Neural cell (in vitro differentiated cells): Measurements from ENCODE around the gene WFDC10A. TPM values are rescaled to one million over a fixed set of nuclear protein-coding genes. Genes with fewer than 3 reads are reported as not detected.

Source experiments
- H2AFZ ChIP-seq: fragments of 200-600, 300-800 bp; sonication (generic), shearing (Covaris generic); 2 replicates; pipeline ENCODE4 v1.6.0; 2014; ENCODE audit warnings: low read depth, mild to moderate bottlenecking, antibody characterized with exemption, low read length, moderate library complexity
- H3F3A ChIP-seq: fragments of 200-600 bp; shearing (Covaris generic); 2 replicates; pipeline ENCODE4 v1.6.1; 2016; ENCODE audit warnings: mild to moderate bottlenecking, moderate library complexity, mixed read lengths, antibody characterized with exemption, low read length; ENCODE audit not compliant: insufficient read depth, poor library complexity, severe bottlenecking
- H3K27ac ChIP-seq: fragments of 200-600, 300-800 bp; sonication (generic), shearing (Covaris generic); 2 replicates; pipeline ENCODE4 v1.5.1; 2014; ENCODE audit warnings: mild to moderate bottlenecking, low read length, moderate library complexity
- H3K27me3 ChIP-seq: fragments of 300-800, 200-600 bp; sonication (generic), shearing (Covaris generic); 2 replicates; pipeline ENCODE4 v1.6.0; 2014; ENCODE audit warnings: mild to moderate bottlenecking, low read depth, low read length, moderate library complexity; ENCODE audit not compliant: insufficient read depth
- H3K36me3 ChIP-seq: fragments of 300-800, 200-600 bp; sonication (generic), shearing (Covaris generic); 2 replicates; pipeline ENCODE4 v1.5.1; 2014; ENCODE audit warnings: mild to moderate bottlenecking, antibody characterized with exemption, low read length, moderate library complexity; ENCODE audit not compliant: insufficient read depth
- H3K4me2 ChIP-seq: fragments of 300-800, 200-600 bp; sonication (generic), shearing (Covaris generic); 2 replicates; pipeline ENCODE4 v1.6.0; 2014; ENCODE audit warnings: mild to moderate bottlenecking, low read length
- H3K4me3 ChIP-seq: fragments of 300-800, 200-600 bp; sonication (generic), shearing (Covaris generic); 2 replicates; pipeline ENCODE4 v1.5.1; 2014; ENCODE audit warnings: mild to moderate bottlenecking, low read length, moderate library complexity
- H3K79me2 ChIP-seq: fragments of 200-600 bp; shearing (Covaris generic); replicated peaks from 2 replicates; pipeline ENCODE4 v1.6.0; 2014; ENCODE audit warnings: mild to moderate bottlenecking, low read length, moderate library complexity; ENCODE audit not compliant: insufficient read depth
- H3K9ac ChIP-seq: fragments of 300-800, 200-600 bp; sonication (generic), shearing (Covaris generic); 2 replicates; pipeline ENCODE4 v1.6.1; 2016; ENCODE audit warnings: mild to moderate bottlenecking, low read length, mixed read lengths
- H3K9me2 ChIP-seq: fragments of 200-600 bp; shearing (Covaris generic); 2 replicates; pipeline ENCODE4 v1.6.1; 2016; ENCODE audit warnings: mild to moderate bottlenecking, low read length, mixed read lengths; ENCODE audit not compliant: insufficient read depth
- H3K9me3 ChIP-seq: fragments of 200-600, 300-800 bp; sonication (generic), shearing (Covaris generic); 2 replicates; pipeline ENCODE4 v1.6.1; 2016; ENCODE audit warnings: mild to moderate bottlenecking, mixed run types, low read length, moderate library complexity, mixed read lengths
- H4K20me1 ChIP-seq: fragments of 200-600 bp; shearing (Covaris generic); 2 replicates; pipeline ENCODE4 v1.6.1; 2016; ENCODE audit warnings: mild to moderate bottlenecking, mixed run types; ENCODE audit not compliant: insufficient read depth
- EP300 ChIP-seq: fragments of 450-650 bp; conservative IDR thresholded peaks from 2 replicates; pipeline ENCODE4 v1.6.1; 2014; ENCODE audit warnings: antibody characterized with exemption, mild to moderate bottlenecking, moderate library complexity; ENCODE audit not compliant: poor library complexity, severe bottlenecking
- EZH2 ChIP-seq: fragments of 200-600, 300-800 bp; shearing (Covaris generic), sonication (generic); IDR thresholded peaks from 2 replicates; pipeline ENCODE4 v1.6.1; 2014; ENCODE audit warnings: antibody characterized with exemption, low read length, borderline replicate concordance, mild to moderate bottlenecking; ENCODE audit not compliant: insufficient read depth, poor library complexity, severe bottlenecking
- MXI1 ChIP-seq: fragments of 450-650 bp; conservative IDR thresholded peaks from 2 replicates; pipeline ENCODE4 v1.6.1; 2014; ENCODE audit warnings: antibody characterized with exemption, mild to moderate bottlenecking; ENCODE audit not compliant: poor library complexity, severe bottlenecking
- POLR2AphosphoS5 ChIP-seq: IDR thresholded peaks from 2 replicates; pipeline ENCODE4 v1.6.1; 2012
- RAD21 ChIP-seq: fragments of 450-650 bp; conservative IDR thresholded peaks from 2 replicates; pipeline ENCODE4 v1.6.1; 2014; ENCODE audit warnings: antibody characterized with exemption, mild to moderate bottlenecking, moderate library complexity
- SMC3 ChIP-seq: fragments of 450-650 bp; conservative IDR thresholded peaks from 2 replicates; pipeline ENCODE4 v1.6.1; 2014; ENCODE audit warnings: antibody characterized with exemption, mild to moderate bottlenecking, moderate library complexity; ENCODE audit not compliant: poor library complexity
- TAF1 ChIP-seq: IDR thresholded peaks from 2 replicates; pipeline ENCODE4 v1.6.1; 2012; ENCODE audit warnings: low read depth
- polyA plus RNA-seq: library from polyadenylated mRNA; depleted of rRNA; stranded (reverse); fragments of >200 nt; gene quantifications from 2 replicates; pipeline ENCODE4 v1.2.3, GENCODE V29; 2014
- TF ChIP-seq, protein P1 (sequence below): fragments of 450-650 bp; IDR thresholded peaks from 2 replicates; pipeline ENCODE4 v1.5.1; 2014; ENCODE audit warnings: antibody characterized with exemption, mild to moderate bottlenecking, moderate library complexity; ENCODE audit not compliant: poor library complexity, severe bottlenecking
- TF ChIP-seq, protein P2 (sequence below): IDR thresholded peaks from 2 replicates; pipeline ENCODE4 v1.6.1; 2012; ENCODE audit warnings: borderline replicate concordance

WFDC10A gene
- polyA plus RNA-seq, 1 donor from 2014 or later, result not detected

DNA sequence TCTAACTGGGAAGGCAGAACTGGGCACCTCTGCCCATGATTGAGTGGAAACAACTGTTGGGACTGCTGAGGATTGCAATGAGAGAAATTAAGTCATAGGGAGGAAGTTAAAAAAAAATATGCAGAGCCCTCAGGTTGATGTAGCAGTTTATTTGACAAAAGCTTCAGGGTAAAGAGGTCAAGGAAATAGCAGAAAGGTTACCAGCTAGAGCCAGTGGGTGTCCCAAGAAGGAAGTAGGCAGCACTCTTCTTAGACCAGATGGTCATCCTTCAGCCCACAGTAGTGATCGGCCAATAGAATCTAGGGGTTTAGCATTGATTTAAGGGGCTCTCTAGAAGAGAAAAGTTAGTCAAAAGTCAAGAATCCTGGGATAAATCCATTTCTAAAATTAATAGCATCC, 21.7 kb upstream of the WFDC10A start:
- Histone ChIP-seq H3K36me3 (no peaks in the 10 kb centered on the region), H3K4me2 (no peak overlapping the region), H3K27ac (no peak overlapping the region), H3K27me3 (no peaks in the 10 kb centered on the region), H3K79me2 (no peaks in the 10 kb centered on the region), H3K9me3 (no peaks in the 10 kb centered on the region), H2AFZ (no peak overlapping the region), H3F3A (no peaks in the 10 kb centered on the region), H3K9ac (no peak overlapping the region), H3K9me2 (no peaks in the 10 kb centered on the region), H4K20me1 (no peaks in the 10 kb centered on the region), H3K4me3 (no peak overlapping the region)
- no peak for TF ChIP-seq SMC3
- TF ChIP-seq EP300, result no peak
- no peak for TF ChIP-seq MXI1
- TF ChIP-seq, protein P1, sequence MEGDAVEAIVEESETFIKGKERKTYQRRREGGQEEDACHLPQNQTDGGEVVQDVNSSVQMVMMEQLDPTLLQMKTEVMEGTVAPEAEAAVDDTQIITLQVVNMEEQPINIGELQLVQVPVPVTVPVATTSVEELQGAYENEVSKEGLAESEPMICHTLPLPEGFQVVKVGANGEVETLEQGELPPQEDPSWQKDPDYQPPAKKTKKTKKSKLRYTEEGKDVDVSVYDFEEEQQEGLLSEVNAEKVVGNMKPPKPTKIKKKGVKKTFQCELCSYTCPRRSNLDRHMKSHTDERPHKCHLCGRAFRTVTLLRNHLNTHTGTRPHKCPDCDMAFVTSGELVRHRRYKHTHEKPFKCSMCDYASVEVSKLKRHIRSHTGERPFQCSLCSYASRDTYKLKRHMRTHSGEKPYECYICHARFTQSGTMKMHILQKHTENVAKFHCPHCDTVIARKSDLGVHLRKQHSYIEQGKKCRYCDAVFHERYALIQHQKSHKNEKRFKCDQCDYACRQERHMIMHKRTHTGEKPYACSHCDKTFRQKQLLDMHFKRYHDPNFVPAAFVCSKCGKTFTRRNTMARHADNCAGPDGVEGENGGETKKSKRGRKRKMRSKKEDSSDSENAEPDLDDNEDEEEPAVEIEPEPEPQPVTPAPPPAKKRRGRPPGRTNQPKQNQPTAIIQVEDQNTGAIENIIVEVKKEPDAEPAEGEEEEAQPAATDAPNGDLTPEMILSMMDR, result no peak
- TF ChIP-seq POLR2AphosphoS5, result no peak
- no peak for TF ChIP-seq TAF1

DNA sequence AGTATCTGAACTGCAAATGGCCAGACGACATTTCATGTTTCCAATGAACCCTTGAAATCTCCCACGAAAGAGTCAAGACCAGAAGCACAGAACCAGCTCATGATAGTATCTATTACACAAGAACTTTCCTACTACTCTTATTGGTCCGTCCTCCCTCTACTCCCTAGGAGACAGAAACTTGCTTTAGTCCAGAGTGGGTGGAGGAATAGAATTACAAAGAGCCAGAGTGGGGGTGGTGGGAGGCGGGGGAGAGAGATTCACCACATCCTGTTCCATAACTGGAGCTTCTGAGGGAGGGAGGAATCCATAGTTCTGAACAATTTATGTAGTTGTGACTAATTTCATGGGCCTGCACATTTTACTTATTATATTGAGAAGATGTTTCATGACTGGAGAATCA, 18.5 kb upstream of the WFDC10A start:
- Histone ChIP-seq H3K79me2 (no peaks in the 10 kb centered on the region), H3K9ac (no peak overlapping the region), H3K27ac (no peak overlapping the region), H3K9me2 (no peaks in the 10 kb centered on the region), H3K27me3 (no peaks in the 10 kb centered on the region), H4K20me1 (no peaks in the 10 kb centered on the region), H3K9me3 (no peaks in the 10 kb centered on the region), H3K4me3 (no peak overlapping the region), H3F3A (no peaks in the 10 kb centered on the region), H2AFZ (no peak overlapping the region), H3K36me3 (no peaks in the 10 kb centered on the region), H3K4me2 (no peak overlapping the region)
- TF ChIP-seq EZH2, result no peak

DNA sequence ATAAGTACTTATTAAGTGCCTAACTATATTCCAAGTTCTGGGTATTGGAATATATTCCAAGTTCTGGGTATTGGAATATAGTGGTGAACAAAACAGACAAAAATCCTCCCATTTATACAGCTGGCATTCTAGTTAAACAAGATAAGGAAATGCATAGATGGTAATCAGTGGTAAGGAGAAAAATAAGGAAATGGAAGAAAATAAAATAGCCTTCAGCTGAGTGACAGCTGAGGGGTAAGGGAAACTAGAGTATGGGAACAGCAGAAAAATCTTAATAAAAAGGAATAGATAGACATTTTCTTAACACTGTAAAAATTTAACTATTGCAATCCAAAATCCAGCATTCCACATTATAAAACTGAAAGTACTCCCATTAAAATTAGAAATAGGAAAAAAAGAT, 17.2 kb upstream of the WFDC10A start:
- Histone ChIP-seq H4K20me1 (no peaks in the 10 kb centered on the region), H3K36me3 (no peaks in the 10 kb centered on the region), H3K4me3 (no peak overlapping the region), H3K9ac (no peak overlapping the region), H3F3A (no peaks in the 10 kb centered on the region), H3K79me2 (no peaks in the 10 kb centered on the region), H3K4me2 (no peak overlapping the region), H3K9me3 (no peaks in the 10 kb centered on the region), H3K27ac (no peak overlapping the region), H3K9me2 (no peaks in the 10 kb centered on the region), H3K27me3 (no peaks in the 10 kb centered on the region), H2AFZ (no peak overlapping the region)
- TF ChIP-seq, protein P2, sequence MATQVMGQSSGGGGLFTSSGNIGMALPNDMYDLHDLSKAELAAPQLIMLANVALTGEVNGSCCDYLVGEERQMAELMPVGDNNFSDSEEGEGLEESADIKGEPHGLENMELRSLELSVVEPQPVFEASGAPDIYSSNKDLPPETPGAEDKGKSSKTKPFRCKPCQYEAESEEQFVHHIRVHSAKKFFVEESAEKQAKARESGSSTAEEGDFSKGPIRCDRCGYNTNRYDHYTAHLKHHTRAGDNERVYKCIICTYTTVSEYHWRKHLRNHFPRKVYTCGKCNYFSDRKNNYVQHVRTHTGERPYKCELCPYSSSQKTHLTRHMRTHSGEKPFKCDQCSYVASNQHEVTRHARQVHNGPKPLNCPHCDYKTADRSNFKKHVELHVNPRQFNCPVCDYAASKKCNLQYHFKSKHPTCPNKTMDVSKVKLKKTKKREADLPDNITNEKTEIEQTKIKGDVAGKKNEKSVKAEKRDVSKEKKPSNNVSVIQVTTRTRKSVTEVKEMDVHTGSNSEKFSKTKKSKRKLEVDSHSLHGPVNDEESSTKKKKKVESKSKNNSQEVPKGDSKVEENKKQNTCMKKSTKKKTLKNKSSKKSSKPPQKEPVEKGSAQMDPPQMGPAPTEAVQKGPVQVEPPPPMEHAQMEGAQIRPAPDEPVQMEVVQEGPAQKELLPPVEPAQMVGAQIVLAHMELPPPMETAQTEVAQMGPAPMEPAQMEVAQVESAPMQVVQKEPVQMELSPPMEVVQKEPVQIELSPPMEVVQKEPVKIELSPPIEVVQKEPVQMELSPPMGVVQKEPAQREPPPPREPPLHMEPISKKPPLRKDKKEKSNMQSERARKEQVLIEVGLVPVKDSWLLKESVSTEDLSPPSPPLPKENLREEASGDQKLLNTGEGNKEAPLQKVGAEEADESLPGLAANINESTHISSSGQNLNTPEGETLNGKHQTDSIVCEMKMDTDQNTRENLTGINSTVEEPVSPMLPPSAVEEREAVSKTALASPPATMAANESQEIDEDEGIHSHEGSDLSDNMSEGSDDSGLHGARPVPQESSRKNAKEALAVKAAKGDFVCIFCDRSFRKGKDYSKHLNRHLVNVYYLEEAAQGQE, result no peak
- TF ChIP-seq TAF1 (no peak), RAD21 (no peak)
